ENCODE results near the gene NPNT.

Gene NPNT

GRCh38 chr4:105971036-105971435 is 75.8 kb downstream of the NPNT start:
- FAIRE-seq, result no peak

- FAIRE-seq, result no peak
Observed at GRCh38 chr4:105972946-105973621, 77.8 kb downstream of the NPNT start.

GRCh38 chr4:105976915-105977314 is 81.6 kb downstream of the NPNT start:
- FAIRE-seq, result no peak

- FAIRE-seq, result no peak
Observed at GRCh38 chr4:105978684-105979296, 83.5 kb downstream of the NPNT start.

- FAIRE-seq, result no peak
Observed at GRCh38 chr4:105979506-105979905, 84.2 kb downstream of the NPNT start.

GRCh38 chr4:105988671-105989070 is 93.4 kb downstream of the NPNT start:
- no peak for FAIRE-seq

GRCh38 chr4:105989485-105990242 is 94.4 kb downstream of the NPNT start:
- no peak for FAIRE-seq

- FAIRE-seq, result no peak
Observed at GRCh38 chr4:105990933-105991332, 95.7 kb downstream of the NPNT start.

GRCh38 chr4:105991726-105992125 is 96.5 kb downstream of the NPNT start:
- no peak for FAIRE-seq

GRCh38 chr4:105992641-105993305 is 97.5 kb downstream of the NPNT start:
- FAIRE-seq, result no peak

GRCh38 chr4:105994061-105994460 is 98.8 kb downstream of the NPNT start:
- no peak for FAIRE-seq

- FAIRE-seq, result no peak
Observed at GRCh38 chr4:105994841-105995501, 99.7 kb downstream of the NPNT start.

GRCh38 chr4:105996845-105997244 is 101.6 kb downstream of the NPNT start:
- FAIRE-seq, result no peak

- no peak for FAIRE-seq
Observed at GRCh38 chr4:105998171-105999063, 103.1 kb downstream of the NPNT start.

GRCh38 chr4:106002994-106003393 is 107.7 kb downstream of the NPNT start:
- no peak for FAIRE-seq

GRCh38 chr4:106010761-106011160 is 115.5 kb downstream of the NPNT start:
- FAIRE-seq, result no peak

- no peak for FAIRE-seq
Observed at GRCh38 chr4:106011387-106011786, 116.1 kb downstream of the NPNT start.

- no peak for FAIRE-seq
Observed at GRCh38 chr4:106017975-106018374, 122.7 kb downstream of the NPNT start.

- no peak for FAIRE-seq
Observed at GRCh38 chr4:106019771-106020170, 124.5 kb downstream of the NPNT start.
